Progenitor cell of endocrine pancreas (in vitro differentiated cells): ENCODE data around the gene LRSAM1. TPM values are rescaled to one million over a fixed set of nuclear protein-coding genes. Genes with fewer than 3 reads are reported as not detected.
A peak's percentile ranks its signal among the peaks of the same experiment; 100 is the strongest.

ENCODE experiments used
- DNase-seq: peaks from one replicate; pipeline ENCODE4 v3.0.0; 2021; ENCODE audit warnings: low spot score; ENCODE audit not compliant: unreplicated experiment
- H3K27ac Mint-ChIP-seq: 2 replicates; pipeline ENCODE4 v1.8.0; 2021; ENCODE audit warnings: mild to moderate bottlenecking, moderate library complexity, mixed read lengths
- H3K27me3 Mint-ChIP-seq: 2 replicates; pipeline ENCODE4 v1.8.0; 2021; ENCODE audit warnings: mixed read lengths
- H3K36me3 Mint-ChIP-seq: 2 replicates; pipeline ENCODE4 v1.8.0; 2022; ENCODE audit warnings: mixed read lengths; ENCODE audit not compliant: insufficient read depth
- H3K4me1 Mint-ChIP-seq: 2 replicates; pipeline ENCODE4 v1.8.0; 2021; ENCODE audit warnings: low read depth, mixed read lengths
- H3K4me3 Mint-ChIP-seq: 2 replicates; pipeline ENCODE4 v1.8.0; 2021; ENCODE audit warnings: low read depth, mild to moderate bottlenecking, moderate library complexity, mixed read lengths
- H3K9me3 Mint-ChIP-seq: 2 replicates; pipeline ENCODE4 v1.8.0; 2021; ENCODE audit warnings: low read depth, mixed read lengths
- total RNA-seq: library from RNA; stranded (reverse); gene quantifications from 2 replicates; pipeline ENCODE4 v1.2.1, GENCODE V29; 2021
- TF ChIP-seq, protein P1 (sequence below): fragments of 200-600 bp; sonication (generic); IDR thresholded peaks from one replicate; pipeline ENCODE4 v1.5.0; 2021; ENCODE audit warnings: antibody characterized with exemption, mild to moderate bottlenecking; ENCODE audit not compliant: unreplicated experiment

Gene LRSAM1
- total RNA-seq, 1 donor from 2014 or later: 28.5 TPM

DNA sequence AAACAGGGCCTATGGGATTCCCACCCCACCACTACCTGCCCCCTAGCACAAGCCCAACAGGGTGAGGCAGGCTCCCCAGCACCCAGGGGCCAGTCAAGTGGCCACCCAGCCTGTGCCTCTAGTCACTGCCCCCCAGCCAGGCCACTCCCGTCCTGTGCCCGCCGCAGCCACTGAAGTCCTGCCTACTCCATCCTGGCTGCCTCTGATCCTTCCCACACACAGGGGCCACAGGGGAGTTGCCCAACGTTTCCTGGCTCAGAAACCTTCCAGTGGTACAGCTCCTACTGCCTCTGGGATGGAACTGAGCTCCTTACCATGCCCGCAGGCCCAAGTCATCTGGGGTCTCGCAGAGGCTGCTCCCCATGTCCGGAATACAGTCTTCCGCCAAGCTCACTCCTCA is 90.6 kb downstream of the LRSAM1 start:
- no peaks in the 10 kb centered on the region for H3K9me3 Mint-ChIP-seq
- H3K4me3 Mint-ChIP-seq: no peak overlapping the region
- DNase-seq: no peak
- TF ChIP-seq, protein P1, sequence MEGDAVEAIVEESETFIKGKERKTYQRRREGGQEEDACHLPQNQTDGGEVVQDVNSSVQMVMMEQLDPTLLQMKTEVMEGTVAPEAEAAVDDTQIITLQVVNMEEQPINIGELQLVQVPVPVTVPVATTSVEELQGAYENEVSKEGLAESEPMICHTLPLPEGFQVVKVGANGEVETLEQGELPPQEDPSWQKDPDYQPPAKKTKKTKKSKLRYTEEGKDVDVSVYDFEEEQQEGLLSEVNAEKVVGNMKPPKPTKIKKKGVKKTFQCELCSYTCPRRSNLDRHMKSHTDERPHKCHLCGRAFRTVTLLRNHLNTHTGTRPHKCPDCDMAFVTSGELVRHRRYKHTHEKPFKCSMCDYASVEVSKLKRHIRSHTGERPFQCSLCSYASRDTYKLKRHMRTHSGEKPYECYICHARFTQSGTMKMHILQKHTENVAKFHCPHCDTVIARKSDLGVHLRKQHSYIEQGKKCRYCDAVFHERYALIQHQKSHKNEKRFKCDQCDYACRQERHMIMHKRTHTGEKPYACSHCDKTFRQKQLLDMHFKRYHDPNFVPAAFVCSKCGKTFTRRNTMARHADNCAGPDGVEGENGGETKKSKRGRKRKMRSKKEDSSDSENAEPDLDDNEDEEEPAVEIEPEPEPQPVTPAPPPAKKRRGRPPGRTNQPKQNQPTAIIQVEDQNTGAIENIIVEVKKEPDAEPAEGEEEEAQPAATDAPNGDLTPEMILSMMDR: no peak
- H3K27ac Mint-ChIP-seq: no peak overlapping the region
- H3K4me1 Mint-ChIP-seq: peaks cover 22% of the 10 kb centered on the region
- H3K36me3 Mint-ChIP-seq: no peaks in the 10 kb centered on the region
- no peaks in the 10 kb centered on the region for H3K27me3 Mint-ChIP-seq

DNA sequence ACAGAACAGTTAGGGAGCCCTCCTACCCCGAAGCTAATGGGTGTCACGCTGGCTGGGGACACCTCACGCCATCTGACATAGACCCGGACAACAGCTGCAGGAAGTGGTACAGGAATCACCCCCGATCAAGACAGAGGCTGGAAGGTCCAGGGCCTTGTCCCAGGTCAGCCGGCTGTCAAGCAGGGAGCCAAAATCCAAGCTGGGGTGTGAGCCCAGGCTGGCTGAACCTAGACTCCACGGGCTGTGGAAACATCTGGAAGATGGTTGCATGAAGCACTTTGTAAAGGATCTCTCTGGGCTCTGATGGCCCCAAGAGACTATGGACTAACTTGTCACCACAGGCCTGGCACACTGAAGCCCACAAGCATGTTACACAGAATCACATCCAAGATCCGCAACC is 91.9 kb downstream of the LRSAM1 start:
- Mint-ChIP-seq H3K4me1 (peaks cover 19% of the 10 kb centered on the region), H3K27me3 (no peaks in the 10 kb centered on the region), H3K4me3 (no peak overlapping the region), H3K9me3 (no peaks in the 10 kb centered on the region), H3K27ac (no peak overlapping the region), H3K36me3 (no peaks in the 10 kb centered on the region)
- DNase-seq: no peak
- TF ChIP-seq, protein P1: no peak

DNA sequence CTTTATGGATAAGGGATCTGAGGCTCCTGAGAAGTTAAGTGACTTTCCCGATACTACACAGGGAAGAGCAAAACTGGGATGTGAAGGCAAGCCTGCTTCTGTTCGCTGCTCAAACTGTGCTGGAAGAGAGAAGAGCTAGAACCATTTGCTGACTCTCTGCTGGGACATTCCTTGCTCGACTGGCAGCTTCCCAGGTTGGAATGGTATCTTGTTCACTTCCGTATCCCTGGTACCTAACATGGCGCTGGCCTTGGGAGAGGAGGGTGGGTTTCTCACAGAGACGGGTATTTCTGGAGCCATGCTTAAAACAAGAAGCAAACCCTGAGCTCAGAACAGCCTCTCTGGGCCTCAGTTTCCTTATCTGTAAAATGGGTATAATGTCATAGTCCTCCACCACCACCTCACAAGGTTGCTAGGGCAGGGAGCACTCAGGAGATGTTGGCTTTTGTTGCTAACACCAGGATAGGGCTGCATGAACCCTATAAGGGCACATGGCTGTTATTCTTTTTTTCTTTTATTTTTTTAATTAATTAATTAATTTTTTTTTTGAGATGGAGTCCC is 92.7 kb downstream of the LRSAM1 start:
- Mint-ChIP-seq H3K4me3 (no peak overlapping the region), H3K4me1 (peaks cover 19% of the 10 kb centered on the region), H3K27ac (no peak overlapping the region), H3K27me3 (no peaks in the 10 kb centered on the region), H3K9me3 (no peaks in the 10 kb centered on the region), H3K36me3 (no peaks in the 10 kb centered on the region)
- TF ChIP-seq, protein P1: no peak
- DNase-seq: no peak

DNA sequence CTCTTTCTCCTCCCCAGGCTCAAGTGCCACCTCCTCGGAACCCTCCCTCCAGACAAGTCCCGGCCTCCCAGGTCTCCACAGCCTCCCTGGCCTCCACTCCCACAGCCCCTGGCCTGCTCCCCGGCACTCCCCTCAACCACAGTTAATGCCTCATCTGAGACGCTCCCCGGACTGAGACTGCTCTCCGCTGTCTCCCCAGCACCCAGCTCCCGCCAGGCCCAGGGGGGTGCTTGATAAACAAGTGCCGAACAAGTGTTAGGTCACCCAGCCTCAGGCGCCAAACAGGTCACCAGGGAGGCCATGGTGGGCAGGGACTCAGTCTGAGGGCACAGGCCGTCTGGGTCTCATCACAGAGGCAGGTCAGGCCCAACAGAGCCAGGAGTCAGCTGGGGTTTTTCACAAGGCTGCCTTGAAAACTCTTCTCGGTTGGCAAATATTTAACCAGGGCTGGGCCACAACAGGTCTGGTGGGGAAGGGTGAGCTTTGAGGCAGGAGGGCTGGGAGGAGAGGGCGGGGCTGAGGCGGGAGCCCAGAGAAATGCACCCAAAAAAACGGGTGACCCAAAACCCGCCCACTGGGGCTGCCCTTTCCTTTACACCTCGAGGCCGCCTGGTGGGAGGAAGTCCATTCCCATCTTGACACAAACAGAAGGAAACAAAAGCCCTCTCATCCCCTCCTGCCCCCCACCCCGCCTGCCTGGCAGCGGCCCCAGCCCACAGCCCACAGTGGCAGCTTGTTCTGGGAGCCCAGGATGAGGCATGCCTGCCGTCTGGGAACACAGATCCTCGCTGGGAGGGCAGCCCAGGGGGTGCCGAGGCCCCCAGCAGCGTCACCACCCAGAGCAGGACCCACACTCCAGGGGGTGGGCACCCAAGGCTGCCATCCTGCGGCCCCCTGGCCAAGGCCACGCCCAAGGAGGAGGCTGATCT is 94.2 kb downstream of the LRSAM1 start:
- no peaks in the 10 kb centered on the region for H3K9me3 Mint-ChIP-seq
- peak overlapping the region; percentile 56 for H3K4me3 Mint-ChIP-seq
- H3K4me1 Mint-ChIP-seq: peaks cover 28% of the 10 kb centered on the region
- no peaks in the 10 kb centered on the region for H3K36me3 Mint-ChIP-seq
- TF ChIP-seq, protein P1: no peak
- H3K27me3 Mint-ChIP-seq: no peaks in the 10 kb centered on the region
- peak; percentile 64 for DNase-seq
- peak overlapping the region; percentile 99 for H3K27ac Mint-ChIP-seq

DNA sequence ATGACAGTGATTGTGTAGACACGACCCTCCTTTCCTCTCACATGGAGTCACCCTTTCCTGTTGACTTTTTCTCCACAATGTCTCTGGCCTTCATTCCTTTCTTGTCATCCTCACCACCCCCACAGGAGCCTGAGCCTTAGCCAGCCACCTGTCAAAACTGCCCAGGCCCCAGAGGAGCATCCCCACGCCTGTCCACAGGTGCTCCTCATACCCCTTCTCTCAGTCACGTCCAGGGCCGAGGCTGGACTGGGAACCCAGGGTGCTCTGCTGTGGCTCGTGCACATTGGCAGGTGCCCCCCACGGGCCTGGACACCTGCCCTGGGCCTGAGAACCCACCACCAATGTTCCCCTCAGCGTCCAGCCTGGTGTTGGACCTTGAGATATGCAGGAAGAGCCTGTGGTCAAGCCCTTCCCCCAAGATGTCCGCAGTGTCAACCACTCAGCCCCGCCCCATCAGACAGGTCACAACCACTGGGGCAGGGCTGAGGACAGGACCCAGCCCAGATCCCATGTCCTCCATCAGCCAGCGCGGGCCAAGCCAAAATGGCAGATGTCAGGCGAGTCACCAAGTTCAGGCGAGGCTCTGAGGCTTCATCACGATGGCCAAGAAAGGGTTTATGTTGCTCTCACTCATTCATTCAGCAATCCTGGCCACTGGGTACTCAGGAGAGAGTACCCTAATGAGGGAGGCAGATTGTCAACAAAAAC is 95.0 kb downstream of the LRSAM1 start:
- H3K4me1 Mint-ChIP-seq: peaks cover 30% of the 10 kb centered on the region
- TF ChIP-seq, protein P1: no peak
- H3K9me3 Mint-ChIP-seq: no peaks in the 10 kb centered on the region
- DNase-seq: no peak
- no peaks in the 10 kb centered on the region for H3K36me3 Mint-ChIP-seq
- peak overlapping the region; percentile 99 for H3K27ac Mint-ChIP-seq
- no peak overlapping the region for H3K4me3 Mint-ChIP-seq
- H3K27me3 Mint-ChIP-seq: no peaks in the 10 kb centered on the region
